Effector CD8-positive, alpha-beta T cell (primary cell): ENCODE measurements around the gene FAM83G.
"Not testable (repeated sequence)": the region's sequence is repeated elsewhere in the genome, so short reads cannot be mapped to it uniquely, and the experiment has no call there.

ENCODE experiments used
- DNase-seq: peaks from one replicate; lab custom pipeline; 2025; lab: John Stamatoyannopoulos, UW

FAM83G gene

DNA sequence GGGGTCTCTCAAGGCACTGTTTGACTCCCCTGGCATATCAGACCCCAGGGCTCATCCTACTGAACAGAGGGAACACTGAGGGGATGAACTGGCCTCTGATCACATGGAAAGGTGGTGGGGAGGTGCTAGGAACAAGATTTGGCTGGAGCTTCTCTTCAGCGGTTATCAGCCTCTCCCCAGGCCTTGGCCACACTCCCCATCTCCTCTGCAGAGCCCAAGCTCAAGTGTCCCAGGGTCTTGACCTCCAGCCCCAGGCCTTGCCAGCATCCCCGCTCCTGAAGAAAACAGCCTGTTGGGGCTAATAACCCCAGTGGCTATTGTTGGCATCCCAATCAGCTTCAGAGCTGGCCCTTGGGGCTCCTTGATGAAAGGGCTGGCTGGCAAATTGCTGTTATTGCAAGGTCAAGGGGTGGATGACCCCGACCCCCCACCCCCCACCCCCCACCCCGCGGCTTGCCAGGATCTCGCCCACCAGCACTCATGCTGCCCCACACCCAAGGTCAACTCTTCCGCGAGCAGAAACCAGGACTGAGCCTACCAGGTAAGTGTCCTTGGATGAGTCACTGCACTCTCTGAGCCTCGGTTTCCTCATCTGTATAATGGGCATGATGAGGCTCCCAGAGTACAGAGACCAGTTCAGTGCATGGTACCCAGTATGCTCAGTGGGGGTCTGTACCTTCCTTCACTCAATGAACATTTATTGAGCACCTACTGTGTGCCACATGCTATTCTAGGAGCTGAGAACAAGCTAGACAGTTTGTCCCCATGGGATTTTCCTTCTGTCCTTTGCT lies 18.8 kb upstream of the FAM83G start:
- no peak for DNase-seq

DNA sequence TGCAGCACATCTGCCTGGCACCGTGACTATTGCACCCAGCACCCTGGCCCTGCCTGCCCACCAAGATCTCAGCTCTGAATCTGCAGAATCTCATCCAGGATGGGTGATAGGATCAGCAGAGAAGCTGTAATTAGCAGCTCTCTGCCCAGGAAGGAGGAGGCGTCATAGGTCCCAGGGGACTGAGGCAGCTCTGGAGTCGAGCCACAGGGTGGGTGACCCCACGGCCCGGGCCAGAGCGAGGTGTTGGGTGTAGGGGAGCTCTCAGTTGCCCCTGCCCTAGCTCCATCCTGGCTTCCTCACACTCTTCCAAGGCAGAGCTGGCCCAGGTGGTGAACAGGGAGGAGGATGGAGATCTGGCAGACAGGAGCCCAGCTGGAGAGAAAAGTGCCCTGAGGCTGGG lies 18.2 kb upstream of the FAM83G start:
- DNase-seq = no peak

DNA sequence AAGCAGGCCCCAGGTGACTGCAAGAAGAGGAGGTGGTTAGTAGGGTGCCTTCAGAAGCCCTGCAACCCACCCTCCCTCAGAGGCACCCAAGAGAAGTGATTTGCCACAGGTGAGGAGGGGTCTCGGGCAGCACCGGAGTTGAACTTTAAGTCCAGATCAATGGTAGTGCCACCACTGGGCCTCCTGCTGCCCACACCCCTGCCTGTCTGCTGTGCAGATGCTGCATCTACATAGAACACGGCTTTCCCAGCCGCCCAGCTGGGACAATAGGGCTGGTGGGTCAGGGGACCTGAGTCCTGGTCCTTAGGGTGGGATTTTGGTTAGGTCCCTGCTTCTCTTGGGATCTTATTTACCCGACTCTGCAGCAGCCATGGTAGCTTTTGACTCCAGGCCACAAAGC lies 17.6 kb upstream of the FAM83G start:
- DNase-seq = no peak

DNA sequence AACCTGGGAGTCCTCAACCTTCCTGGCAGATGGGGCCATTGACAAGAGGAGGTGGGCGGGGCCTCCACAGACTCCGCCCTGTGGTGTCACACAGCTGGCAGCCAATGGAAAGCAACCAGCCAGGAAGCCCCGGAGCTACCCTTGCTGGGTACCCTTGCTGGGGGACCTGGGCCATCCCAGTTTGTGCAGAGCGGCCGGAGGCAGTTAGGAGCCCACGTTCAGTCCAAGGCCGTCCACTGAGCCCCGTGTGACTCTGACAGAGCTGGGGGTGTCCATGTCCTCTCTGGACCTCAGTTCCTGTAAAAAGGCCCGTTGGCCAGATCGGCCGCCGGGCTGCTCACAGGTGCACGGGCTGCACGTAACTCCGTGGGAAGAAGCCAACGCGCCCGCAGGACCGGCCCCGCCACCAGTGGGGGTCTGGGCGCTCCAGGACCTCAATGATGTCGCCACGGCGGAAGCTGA lies 17.1 kb upstream of the FAM83G start:
- no peak for DNase-seq

DNA sequence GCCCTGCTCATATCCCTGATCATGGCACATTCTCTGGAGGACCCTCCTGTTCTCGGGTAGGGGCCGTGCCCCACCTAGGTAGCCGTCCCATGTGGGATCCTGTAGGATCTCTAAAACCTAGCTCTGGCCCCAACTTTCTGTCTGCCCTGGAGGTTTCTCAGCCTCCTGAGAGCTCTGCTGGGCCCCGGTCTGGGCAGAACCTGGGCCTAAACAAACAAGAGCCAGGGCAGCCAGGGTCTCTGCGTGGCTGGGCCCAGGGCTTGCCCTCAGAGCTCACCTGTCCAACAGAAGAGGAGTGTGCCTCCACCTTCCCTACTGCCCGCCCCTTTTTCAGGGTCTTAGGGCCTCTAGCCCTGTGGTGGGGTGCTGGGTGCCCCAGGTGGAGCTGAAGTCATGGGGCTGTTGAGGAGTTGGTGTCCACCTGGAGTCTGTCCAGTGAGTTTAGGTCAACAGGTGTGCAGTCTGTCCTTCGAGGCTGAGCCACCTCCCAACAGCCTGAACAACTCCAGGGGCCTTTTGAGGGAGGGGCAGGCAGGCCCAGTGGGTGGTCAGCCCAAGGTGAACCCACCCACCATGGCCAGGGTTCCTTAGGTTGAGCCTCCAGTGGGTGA lies 16.6 kb upstream of the FAM83G start:
- DNase-seq = not testable (repeated sequence)

DNA sequence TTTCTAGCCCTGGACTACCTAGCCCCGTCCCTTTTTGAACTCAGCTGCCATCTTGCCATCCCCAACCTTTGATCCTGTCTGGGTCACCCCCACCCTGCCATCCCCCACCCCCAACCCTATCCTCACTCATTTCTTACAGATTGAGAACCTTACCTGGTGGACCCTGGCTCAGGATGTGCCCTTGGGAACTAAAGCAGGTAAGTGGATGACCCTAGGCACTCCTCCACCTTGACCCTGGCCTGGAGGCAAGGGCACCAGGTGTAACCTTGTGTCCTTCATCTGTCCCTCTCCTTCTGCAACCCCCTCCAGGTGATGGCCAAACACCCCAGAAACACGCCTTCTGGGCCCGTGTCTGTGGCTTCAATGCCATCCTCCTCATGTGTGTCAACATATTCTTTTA lies 15.5 kb upstream of the FAM83G start:
- DNase-seq = no peak

DNA sequence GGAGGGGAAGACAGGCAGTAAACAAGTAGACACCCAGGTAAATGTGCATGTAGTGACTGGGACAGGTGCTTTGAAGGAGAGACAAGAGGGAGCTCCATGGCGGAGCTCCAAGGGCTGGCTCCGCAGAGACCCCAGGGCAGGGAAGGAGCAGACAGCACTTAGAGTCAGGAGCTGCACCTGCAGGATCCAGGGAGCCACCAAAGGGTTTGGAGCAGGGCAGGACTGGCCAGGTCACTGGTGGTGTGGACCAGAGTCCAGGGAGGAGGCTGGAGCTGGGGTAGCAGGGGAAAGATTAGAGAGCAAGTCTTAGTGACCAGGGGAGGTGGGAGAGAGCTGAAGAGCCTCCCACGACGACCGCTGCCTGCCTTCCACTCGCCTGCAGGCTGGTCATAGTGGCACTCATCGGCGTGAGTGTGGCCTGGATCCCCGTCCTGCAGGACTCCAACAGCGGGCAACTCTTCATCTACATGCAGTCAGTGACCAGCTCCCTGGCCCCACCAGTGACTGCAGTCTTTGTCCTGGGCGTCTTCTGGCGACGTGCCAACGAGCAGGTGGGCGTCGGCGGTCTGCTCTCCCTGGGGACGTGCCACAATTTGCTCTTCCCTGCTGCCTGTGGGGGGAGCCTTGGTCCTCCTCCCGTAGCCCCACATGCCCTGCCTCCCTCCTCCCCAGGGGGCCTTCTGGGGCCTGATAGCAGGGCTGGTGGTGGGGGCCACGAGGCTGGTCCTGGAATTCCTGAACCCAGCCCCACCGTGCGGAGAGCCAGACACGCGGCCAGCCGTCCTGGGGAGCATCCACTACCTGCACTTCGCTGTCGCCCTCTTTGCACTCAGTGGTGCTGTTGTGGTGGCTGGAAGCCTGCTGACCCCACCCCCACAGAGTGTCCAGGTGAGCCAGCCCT lies 14.7 kb upstream of the FAM83G start:
- no peak for DNase-seq

DNA sequence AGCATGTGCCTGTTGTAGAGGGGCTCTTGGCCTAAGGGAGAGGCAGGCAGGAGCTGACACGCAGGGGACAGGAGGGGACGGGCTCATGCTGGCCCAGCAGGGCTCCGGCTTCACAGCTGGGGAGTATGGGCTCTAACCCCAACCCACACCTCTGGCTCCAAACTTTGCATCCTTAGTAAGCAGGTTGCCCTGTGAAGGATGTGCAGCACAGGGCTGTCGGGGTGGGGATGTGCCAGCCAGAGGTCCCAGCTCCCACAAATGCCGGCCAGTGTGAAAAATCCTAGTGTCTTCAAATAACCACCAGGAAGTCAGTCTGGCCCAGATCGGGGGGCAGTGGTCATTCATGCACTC lies 14.0 kb upstream of the FAM83G start:
- DNase-seq = no peak

DNA sequence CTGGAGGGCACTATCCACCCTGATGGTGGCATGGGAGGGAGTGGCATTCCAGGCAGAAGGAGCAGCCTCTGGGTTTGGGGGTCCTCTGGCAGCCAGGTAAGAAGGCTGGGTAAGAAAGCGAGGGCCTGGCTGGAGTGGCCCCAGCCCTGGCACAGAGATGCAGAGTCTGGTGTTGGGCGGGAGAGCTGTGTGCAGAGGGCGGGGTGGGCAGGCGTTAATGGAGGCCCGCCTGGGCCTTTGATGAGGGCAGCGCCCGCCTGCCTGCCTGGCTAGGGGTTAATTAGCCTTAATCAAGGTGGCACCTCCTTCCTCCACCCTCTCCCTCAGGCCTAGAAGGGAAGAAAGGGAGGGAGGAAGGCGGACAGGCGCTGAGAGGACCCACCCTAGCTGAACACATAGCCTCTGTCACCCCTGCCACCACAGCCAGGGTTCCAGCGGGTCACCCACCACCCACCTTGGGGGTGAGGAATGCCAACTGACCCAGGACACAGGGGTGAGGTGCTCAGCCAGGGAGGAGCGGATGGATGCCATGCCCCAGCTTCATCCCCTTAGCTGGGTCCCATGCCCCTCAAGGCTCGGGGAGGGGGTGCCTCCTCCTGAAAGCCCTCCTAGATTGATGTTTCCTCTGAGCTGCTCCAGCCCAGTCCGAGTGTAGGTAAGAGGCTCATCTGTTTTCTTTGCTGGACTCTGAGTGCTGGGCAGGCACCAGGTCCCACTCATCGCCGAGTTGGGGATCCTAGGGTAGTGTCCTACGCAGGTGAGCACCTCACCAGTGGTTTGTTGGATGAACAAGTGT lies 13.4 kb upstream of the FAM83G start:
- DNase-seq = no peak

DNA sequence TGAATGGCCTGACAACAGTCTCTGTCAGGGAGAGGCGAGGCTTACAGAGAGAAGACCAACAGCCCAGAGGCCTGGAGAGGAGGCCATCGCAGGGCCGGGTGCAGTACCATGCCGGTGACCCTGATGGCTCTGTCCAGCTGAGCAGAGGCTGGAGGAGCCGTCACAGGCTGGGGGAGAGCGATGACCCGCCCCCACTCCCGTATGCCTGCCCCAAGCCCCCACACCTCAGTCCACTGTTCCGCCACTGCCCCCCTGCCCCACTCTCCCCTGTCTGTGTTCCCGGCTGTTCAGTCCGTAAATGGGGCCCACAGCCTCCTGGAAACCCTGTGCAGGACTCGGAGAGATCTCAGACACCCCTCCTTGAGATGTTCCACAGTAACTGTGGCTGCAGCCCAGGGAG lies 12.8 kb upstream of the FAM83G start:
- no peak for DNase-seq

DNA sequence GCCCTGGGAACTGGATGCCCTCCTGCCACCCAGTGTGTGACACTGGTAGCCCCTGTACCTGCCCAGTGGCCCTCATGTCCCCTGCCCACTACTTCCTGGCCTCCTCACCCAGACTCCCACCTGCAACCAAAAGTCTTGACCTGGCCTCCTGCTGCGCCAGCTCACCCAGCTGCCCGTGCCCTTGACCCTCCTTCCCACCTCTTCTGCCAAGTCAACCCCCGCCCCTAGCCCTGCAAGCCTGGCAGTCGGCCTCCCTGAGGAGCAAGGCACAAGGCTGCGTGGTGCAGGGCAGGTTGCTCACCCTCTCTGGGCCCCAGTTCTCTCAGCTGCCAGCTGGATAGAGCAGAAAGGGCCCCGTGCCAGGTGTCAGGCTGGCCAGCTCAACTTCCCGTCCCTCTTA lies 12.3 kb upstream of the FAM83G start:
- DNase-seq = no peak

DNA sequence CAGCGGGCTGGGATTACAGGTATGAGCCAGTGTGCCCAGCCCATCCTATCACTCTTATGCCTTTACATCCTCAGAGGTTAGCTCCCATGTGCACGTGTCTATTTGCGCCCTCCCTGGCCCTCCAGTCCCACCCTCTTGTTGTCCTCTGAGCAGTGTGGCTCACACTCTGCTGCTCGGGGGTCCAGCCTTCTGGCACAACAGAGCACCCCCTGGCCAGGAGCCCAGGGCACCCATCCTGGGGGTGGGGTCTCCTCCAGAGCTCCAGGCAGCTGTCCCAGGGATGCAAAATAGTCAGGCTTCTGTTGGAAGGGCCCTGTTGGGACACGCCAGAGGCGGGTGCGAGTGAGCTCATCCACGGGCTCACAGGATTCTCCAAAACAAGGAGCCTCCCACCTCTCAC lies 11.7 kb upstream of the FAM83G start:
- no peak for DNase-seq

DNA sequence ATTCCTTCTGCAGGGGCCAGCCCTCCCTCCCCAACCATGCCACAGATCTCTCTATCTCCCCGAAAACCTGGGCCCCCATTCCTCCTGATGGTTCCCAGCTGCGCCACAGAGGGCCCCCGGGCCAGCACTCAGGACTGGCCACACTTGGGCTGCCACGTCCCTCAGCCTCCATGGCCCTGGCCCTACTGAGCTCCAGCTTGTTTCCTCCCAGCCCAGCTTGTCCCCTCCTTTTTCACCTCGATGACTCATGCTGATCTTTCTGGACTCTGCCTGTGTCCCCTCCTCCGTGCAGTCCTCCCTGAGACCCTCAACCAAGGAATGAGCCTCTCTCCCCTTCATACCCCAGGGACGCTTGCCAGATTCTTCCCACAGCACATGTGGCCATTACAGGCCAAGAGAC lies 10.9 kb upstream of the FAM83G start:
- DNase-seq = no peak

DNA sequence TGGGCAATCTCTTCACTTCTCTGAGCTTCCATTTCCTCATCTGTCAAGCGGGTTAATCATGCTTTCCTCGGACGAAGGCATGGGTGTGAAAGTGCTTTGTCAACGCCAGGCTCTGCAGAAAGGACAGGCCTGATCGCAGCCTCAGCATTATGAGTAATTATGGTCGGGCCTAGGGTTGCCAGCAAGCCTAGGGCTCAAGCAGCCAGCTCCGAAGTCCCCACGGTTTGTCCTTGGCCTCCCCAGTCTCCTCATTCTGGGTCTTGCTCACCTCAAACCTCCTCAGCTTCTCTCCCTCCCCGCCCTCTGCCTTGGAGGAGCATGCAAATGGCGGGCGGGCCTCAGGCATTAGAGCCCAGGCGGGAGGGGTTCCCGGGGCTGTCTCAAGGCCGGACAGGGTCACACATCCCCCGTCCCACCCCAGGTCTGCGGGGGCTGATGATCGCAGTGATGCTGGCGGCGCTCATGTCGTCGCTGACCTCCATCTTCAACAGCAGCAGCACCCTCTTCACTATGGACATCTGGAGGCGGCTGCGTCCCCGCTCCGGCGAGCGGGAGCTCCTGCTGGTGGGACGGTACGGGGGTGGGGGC lies 10.2 kb upstream of the FAM83G start:
- no peak for DNase-seq

DNA sequence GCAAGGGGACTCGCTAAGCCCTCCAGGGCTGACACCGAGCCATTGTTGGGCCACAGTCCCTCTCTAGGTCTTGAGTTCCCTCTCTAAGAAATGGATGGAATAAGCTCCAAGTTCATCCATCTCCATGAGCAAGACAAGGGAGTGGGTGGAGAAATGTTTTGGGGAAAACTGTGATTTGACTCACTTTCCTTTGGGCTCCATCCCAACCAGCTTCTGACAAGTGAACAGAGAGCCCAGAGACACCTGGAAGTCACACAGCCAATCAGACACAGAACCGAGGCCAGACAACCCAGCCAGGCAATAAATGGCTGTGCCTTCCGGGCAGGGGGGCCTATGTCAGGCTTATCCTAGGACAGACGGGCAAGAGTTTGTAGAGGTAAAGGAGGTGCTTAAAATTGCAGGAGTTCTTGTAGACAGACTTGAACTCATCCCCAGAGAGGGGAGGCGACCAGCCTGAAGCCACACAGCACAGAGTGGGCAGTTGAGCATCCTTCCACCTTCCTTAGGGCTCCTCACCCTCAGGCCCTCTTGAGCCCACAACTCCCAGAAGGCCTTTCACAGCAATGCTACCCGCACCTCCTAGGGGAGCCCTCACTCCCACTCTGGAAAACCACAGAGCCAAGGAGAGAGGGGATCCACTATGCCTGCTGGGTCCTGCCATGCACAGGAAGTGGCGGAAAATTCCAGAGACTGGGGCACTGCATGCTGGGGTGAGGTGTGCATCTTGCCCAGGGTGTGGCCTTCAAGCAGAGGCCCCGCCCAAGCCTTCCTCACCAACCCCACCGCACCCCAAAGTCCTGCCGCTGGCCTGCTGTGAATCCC lies 9.5 kb upstream of the FAM83G start:
- DNase-seq = no peak

DNA sequence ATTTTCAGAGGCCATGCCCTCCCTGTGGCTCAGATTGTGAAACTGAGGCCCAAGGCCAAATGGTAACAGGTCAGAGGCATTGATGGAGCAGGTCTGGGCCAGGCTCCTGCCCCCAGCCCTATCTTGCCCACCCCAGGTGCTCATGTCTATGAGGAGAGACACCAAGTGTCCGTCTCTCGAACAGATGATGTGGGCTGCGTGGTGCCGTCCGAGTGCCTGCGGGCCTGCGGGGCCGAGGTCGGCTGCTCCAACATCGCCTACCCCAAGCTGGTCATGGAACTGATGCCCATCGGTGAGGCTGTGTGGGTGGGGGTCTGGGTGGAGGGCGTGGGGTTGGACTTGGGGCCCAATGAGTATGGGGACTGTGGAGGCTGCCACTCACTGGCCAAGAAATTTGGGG lies 8.7 kb upstream of the FAM83G start:
- DNase-seq = no peak

DNA sequence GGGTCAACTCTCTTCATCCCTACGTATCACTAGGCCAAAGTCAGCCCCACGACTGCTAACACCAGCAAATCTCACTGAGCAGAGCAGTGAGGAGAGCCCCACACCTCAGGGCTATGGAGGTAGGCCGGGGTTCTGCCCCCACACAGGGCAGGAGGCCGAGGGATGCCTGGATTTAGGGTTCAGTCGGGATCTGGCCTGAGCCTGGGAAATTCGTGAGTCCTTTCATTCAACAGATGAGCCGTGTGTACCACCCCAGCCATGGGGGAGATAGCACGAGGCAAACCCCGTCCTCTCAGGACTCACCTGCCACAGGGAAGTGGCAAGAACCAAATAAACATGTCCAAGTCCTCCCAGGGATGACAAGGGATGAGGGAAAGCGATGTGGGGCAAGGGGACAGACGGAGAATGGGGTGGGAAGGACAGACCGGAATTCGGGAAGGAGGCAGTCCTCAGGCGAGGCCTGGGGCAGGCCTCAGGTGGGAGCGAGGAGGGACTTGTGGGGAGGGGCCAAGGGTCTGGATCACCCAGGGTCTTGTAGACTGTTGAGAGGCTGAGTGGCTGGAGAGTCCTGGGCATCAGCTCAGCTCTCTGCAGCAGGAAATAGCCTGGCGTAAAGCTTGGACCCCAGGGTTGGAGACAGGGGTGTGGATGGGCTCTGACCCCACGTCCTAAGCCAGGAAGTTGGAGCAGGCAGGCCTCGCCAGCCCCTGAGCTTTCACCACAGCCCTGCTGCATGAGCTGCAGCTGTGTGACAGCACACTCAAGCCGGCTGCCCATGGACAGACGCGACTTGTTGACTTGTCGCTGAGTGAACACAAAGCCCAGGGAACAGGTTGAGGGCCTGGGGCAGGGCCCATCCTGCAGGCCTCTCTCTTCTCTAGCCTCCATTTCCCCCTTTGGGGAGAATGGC lies 7.9 kb upstream of the FAM83G start:
- DNase-seq = no peak

DNA sequence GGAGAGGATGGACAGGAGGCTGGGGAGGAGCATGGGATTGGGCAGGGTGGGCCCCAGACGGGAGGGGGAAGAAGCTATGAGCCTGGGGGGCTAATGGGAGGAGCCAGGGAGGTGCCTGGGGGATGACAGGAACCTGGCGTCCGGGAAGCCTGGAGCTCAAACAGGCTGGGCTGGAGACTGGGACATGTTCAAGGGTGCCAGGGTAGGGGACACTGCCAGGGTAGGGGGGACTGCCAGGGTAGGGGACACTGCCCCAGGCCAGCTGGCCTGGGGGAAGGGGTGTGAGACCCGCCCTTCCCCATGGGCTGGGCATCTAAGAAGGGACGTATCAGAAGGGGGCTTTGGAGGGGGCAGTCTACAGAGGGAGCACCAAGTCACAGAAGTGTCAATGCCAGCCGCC lies 7.0 kb upstream of the FAM83G start:
- DNase-seq = no peak

DNA sequence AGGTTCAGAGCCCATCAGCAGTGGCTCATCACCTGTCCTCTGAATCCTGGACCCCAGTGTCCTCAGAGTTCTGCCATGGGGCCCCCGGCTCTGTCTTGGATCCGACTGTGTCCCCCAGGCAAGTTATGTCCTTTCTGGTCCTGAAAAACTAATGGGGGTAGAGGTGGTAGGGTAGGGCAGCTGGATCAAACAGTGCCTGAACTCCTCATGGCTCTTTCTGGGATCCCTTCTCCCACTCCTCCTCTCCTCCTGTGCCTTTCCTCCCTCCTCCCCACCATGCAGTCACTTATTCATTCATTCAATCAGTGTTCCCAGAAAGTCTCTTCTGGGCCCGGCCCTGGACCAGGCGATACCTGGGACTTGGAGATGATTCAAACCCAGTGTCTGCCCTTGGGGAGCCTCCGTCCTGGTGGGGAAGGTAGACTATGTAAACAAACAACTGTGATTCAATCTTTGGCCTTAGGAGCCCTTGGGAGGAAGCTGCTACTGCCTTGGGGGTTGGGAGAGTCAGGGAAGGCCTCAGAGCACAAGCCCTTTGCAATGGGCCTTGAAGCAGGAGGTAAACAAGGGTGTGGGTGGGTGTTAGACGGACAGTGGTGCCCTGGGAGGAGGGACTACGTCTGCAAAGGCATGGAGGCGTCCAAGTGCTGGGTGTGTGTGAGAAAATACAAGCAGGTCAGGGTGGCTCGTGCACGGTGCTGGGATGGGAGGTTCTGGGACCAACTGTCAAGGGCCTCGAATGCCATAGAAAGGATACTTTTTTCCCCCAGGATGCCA lies 6.4 kb upstream of the FAM83G start:
- no peak for DNase-seq
